HG02943 (cell line): ENCODE results near the gene FBXL7.

Source experiments
- ATAC-seq: cut with Tn5 transposase; IDR thresholded peaks from one replicate; pipeline ENCODE4 v1.9.1; 2021; ENCODE audit warnings: mild to moderate bottlenecking, low read depth, moderate library complexity; ENCODE audit not compliant: unreplicated experiment

FBXL7 gene

GRCh38 chr5:15535938-15536337, 36.0 kb downstream of the FBXL7 start:
- no peak for ATAC-seq

DNA sequence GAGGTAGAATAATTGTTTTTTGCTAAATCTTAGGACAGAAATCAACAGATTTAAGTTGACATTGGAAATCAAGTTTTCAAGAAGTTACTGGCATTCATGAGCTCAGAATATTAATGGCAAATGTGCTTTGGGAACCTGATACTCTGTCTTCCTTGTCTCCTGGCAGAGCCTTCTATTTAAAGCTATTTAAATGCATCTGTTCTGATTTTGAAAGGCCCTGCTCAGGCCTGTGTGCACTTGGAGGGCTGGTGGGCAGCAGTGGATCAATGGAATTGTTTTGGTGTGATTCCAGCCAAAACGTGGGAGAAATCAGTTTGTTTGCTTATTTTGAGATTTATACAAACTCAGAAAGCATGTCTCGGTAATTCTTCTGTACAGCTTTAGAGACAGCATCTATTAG, 38.5 kb downstream of the FBXL7 start:
- no peak for ATAC-seq

GRCh38 chr5:15539951-15540350, 40.0 kb downstream of the FBXL7 start:
- ATAC-seq, result no peak

DNA sequence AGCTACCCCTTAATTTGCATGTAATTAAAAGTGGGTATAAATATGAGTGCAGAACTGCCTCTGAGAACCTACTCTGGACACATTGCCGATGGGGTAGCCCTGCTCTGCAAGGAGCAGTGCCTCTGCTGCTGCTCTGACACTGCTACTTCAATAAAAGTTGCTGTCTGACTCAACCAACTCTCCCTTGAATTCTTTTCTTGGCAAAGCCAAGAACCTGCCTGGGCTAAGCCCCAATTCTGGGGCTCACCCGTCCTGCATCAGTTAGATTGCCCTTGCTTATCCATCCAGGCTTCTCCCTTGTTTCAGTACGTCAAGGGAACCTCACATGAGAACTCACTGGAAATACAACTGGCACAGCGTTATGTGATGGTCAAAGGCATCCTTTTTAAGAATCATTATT, 44.1 kb downstream of the FBXL7 start:
- no peak for ATAC-seq

- ATAC-seq, result no peak
These were observed 45.1 kb downstream of the FBXL7 start for GRCh38 chr5:15545082-15545481.

DNA sequence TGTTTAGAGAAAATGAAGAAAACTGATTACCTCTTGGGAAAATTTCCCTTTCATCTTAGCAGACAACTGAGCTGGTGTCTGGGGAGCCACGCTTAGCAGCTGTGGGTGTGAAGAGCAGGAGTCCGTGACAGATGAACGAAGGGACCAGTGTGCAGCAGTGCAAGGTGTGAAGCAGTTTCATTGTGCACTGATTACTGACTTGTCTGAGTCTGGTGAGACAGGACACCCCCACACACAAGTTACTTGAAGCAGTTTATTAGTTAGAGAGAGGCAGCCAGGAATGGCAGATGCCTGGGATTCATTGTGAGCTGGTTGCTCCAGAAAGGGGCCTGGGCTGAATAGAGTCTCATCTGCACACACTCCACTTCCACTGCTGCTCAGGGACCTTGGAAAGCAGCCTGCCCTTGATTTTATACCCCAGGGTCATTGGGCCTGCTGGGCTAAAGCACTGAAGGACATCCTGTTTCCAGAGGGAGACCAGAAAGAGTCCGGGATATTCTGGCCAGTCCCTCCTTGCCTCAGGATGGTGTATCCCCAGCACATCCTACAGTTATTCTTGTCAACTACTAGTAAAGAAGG, 47.4 kb downstream of the FBXL7 start:
- no peak for ATAC-seq

DNA sequence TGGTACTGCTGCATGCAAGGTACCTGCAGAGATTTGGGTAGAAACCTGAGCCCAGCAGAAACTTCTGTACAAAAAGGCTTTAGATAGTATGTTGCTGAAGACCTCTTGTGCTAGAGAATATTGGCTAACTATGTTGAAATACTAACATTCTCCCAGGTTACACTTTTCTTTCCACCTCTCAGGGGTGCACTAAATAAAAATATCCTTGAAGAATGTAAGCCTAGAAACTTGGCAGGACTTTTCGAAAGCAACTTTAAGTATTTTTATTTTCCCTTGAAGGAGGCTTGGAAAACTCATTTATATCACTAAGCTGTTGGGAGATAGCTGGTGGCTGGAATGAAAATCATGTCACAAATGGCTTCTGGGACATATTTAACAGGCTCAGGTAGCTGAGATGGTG, 50.0 kb downstream of the FBXL7 start:
- no peak for ATAC-seq

DNA sequence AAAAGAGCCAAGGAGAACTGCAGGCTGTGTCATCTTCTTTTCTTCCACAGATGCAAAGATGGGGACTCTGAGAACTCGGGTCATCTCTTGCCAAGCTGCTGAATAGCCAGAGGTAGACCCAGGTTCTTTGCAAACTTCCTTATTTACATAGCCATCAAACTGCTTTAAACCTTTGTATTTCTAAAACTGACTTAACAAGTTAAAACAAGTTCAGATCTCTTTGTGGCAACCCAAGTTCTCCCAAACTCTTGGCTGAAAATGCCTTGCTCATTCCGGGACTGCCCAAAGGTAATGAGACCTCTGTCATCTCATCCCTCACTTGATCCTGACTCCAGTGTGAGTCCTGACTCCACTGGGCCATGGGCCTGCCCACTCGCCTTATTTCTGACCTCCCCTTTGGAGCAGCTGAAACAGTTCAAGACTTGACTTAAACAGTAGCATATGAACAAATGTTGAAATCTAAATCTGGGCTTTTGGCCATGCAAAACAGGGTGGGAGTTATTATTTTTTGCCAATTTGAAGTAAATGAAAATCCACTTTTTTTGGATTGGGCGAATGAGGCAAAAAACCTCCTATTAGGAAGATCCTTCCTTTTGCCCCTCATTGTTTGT, 50.6 kb downstream of the FBXL7 start:
- ATAC-seq, result no peak

GRCh38 chr5:15551113-15551504, 51.1 kb downstream of the FBXL7 start:
- no peak for ATAC-seq

DNA sequence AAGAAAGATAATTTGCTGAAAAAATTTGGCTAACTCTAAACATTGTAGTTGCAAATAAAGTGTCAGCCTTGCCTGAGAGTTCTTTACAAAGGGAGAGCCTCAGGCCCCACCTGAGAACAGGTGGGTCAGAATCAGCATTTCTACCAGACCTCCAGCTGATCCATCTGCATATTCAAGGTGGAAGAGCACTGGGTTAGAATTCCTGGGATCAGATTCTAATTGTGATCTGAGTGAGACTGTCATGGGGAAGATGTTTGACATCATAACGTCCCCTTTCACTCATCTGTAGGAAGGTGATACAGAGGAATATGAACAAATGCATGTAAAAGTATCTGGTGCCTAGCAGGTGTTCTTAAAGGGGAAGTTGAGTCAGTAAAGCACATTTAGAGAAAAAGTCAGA, 54.6 kb downstream of the FBXL7 start:
- ATAC-seq, result no peak

DNA sequence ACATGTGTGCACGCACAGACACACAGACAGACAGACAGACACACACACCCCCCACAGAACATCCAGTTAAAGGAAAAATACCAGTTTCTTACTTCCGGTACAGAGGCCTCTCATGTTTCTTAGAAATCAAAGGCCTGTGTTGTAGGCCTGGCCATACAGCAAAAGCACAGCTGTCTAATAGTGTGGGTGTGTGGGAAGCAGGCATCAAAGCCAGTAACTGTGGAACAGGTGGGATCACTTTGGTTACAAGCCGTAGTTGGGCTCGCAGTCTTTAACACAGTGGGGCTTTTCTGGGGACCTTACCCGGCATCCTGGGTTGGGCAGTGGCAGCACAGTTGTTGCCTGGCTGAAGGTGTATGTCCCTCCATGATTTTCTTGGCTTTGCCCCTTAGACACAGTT, 55.2 kb downstream of the FBXL7 start:
- ATAC-seq, result no peak

DNA sequence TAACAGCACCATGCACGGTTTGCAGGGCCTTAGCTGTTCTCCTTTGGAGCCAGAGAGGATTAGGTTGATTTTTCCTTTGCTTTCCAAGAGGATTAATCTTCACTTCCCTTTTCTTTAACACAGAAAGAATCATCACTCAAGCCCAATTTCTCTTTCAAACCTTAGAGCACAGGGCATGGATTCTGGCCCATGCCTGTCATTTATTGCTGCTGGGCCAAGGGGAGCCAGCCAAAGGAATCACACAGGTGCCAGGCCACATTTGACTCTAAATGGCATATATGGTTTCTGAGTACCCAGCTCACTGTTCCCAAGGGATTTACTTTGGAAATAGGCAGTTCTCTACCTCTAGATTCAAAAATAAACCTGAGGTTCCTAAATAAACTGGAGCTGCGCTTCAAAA, 58.3 kb downstream of the FBXL7 start:
- no peak for ATAC-seq

DNA sequence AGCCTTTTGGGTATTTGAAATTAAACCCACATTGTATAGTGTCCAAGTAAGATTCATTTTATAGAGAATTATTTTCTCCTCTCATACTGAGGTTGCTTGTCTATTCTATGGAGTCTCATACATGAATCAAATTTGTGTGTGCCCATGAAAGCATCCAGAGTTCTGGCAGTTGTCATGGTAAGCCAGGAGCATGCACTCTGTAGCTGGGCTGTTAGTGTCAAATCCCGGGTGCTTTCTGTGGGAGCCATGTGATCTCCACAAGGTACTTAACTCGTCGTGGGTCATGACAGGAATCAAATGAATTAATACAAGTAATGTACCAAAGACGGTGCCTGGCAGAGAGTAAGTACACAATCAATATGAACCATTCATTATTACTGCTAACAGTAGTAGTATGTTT, 58.7 kb downstream of the FBXL7 start:
- no peak for ATAC-seq

GRCh38 chr5:15560421-15560820, 60.4 kb downstream of the FBXL7 start:
- no peak for ATAC-seq

- ATAC-seq, result no peak
These were observed 64.5 kb downstream of the FBXL7 start for GRCh38 chr5:15564523-15564922.

GRCh38 chr5:15564957-15565356, 65.0 kb downstream of the FBXL7 start:
- no peak for ATAC-seq

- no peak for ATAC-seq
These were observed 66.3 kb downstream of the FBXL7 start for GRCh38 chr5:15566306-15566705.

DNA sequence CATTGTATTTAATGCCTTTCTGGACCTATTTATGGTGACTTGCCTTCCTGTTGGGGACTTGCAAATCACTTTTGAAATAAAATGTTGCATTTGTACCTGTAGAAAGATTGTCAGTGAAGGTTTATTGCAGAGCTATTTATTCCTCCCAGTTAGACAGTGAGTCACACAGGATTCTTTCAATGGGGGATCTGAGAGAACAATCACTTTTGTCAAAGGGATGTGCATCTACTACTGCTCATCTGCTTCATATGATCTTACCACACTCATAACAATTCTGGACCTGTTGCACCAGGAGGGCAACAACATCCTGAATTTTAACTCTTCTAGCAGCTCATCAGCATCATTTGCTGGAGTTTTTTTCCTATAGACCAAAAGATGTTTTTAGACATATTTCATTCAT, 66.8 kb downstream of the FBXL7 start:
- ATAC-seq, result no peak

- no peak for ATAC-seq
These were observed 70.5 kb downstream of the FBXL7 start for GRCh38 chr5:15570491-15570890.

- no peak for ATAC-seq
These were observed 71.1 kb downstream of the FBXL7 start for GRCh38 chr5:15571081-15571480.

- no peak for ATAC-seq
These were observed 71.6 kb downstream of the FBXL7 start for GRCh38 chr5:15571618-15572017.

- ATAC-seq, result no peak
These were observed 73.6 kb downstream of the FBXL7 start for GRCh38 chr5:15573590-15573989.

DNA sequence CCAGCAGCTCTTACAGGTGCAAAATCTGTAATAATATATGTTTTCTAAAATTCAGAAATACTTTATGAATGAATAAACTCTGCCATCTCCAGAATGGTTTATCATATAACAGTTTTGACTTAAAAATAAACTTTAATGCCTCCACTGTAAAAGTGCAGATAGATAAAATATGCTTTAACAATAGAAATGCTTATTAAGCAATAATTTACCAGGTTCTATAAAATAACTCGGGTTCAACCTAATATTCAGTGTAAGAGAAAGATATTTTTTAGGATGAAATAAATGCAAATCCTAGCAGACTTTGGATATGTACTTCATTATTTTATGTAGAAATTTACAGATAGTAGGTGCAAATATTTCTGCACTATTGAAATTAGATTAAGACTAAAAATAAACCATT, 74.1 kb downstream of the FBXL7 start:
- ATAC-seq, result no peak
